ENCODE results near the gene PNMA8C.
"Not testable (repeated sequence)": the region's sequence is repeated elsewhere in the genome, so short reads cannot be mapped to it uniquely, and the experiment has no call there.

- TF ChIP-seq CTCF, POLR2A (IDR thresholded peaks at IDR 0.05): not testable (repeated sequence)
Observed at GRCh38 chr19:46414899-46415298, 13.8 kb downstream of the PNMA8C start.

All from breast epithelium (tissue), 3 donors.